ENCODE results near the gene EZH1.

The EZH1 gene

GRCh38 chr17:42687707-42688320 is 57.0 kb downstream of the EZH1 start:
- H3K9me3 ChIP-seq (ENCODE audit: control insufficient read depth, low read length) = no peaks in the 10 kb centered on the region
- no peak overlapping the region for H3K4me3 ChIP-seq (ENCODE audit: low read length)
- H3K27me3 ChIP-seq (replicated peaks; ENCODE audit: control insufficient read depth, insufficient read depth, low read length) = no peaks in the 10 kb centered on the region
- H3K9ac ChIP-seq (ENCODE audit: low read length) = no peak overlapping the region
- DNase-seq (ENCODE audit: low read depth) = no peak
- peaks cover 17% of the 10 kb centered on the region for H3K36me3 ChIP-seq (ENCODE audit: control insufficient read depth, insufficient read depth, low read length, severe bottlenecking)
- peaks cover 8% of the 10 kb centered on the region for H3K4me1 ChIP-seq (ENCODE audit: control insufficient read depth, insufficient read depth, low read length)

DNA sequence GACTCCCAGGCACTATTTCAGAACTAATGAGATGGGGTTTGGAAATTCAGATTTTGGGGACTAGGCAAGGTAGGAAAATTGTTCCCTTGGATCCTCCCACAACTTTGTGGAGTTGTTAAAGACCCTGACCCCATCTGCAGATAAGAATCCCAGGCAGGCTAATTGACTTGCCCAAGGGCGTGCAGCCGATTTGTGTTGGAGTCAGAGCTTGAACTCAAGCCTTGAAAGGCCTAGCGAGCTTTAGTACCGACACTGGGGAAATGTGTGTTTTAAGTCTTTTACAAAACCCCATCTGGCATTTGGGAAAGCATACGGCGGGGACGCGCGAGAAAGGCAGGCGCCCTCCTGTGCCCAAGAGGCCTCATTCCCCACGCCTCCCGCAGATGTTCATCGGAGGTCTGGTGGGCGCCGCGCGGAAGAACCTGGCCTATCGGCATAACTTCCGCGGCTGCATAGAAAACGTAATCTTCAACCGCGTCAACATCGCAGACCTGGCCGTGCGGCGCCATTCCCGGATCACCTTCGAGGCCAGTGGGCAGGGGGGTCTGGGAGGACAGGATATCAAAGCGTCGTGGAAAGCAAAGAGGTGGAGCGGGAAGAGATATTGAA is 58.2 kb downstream of the EZH1 start:
- Histone ChIP-seq H3K9me3 (ENCODE audit: control insufficient read depth, low read length) (no peaks in the 10 kb centered on the region), H3K36me3 (ENCODE audit: control insufficient read depth, insufficient read depth, low read length, severe bottlenecking) (peaks cover 17% of the 10 kb centered on the region), H3K27me3 (replicated peaks; ENCODE audit: control insufficient read depth, insufficient read depth, low read length) (no peaks in the 10 kb centered on the region), H3K9ac (ENCODE audit: low read length) (no peak overlapping the region), H3K4me3 (ENCODE audit: low read length) (no peak overlapping the region), H3K4me1 (ENCODE audit: control insufficient read depth, insufficient read depth, low read length) (peaks cover 14% of the 10 kb centered on the region)
- DNase-seq (ENCODE audit: low read depth) = no peak

- DNase-seq (ENCODE audit: low read depth) = no peak
- Histone ChIP-seq H3K36me3 (ENCODE audit: control insufficient read depth, insufficient read depth, low read length, severe bottlenecking) (peaks cover 17% of the 10 kb centered on the region), H3K27me3 (replicated peaks; ENCODE audit: control insufficient read depth, insufficient read depth, low read length) (no peaks in the 10 kb centered on the region), H3K4me1 (ENCODE audit: control insufficient read depth, insufficient read depth, low read length) (peaks cover 14% of the 10 kb centered on the region), H3K9ac (ENCODE audit: low read length) (no peak overlapping the region), H3K9me3 (ENCODE audit: control insufficient read depth, low read length) (no peaks in the 10 kb centered on the region), H3K4me3 (ENCODE audit: low read length) (no peak overlapping the region)
Measured at GRCh38 chr17:42685831-42686230, 59.0 kb downstream of the EZH1 start.

- no peak overlapping the region for H3K9ac ChIP-seq (ENCODE audit: low read length)
- no peak for DNase-seq (ENCODE audit: low read depth)
- no peaks in the 10 kb centered on the region for H3K9me3 ChIP-seq (ENCODE audit: control insufficient read depth, low read length)
- no peaks in the 10 kb centered on the region for H3K27me3 ChIP-seq (replicated peaks; ENCODE audit: control insufficient read depth, insufficient read depth, low read length)
- H3K4me3 ChIP-seq (ENCODE audit: low read length) = no peak overlapping the region
- H3K4me1 ChIP-seq (ENCODE audit: control insufficient read depth, insufficient read depth, low read length) = peaks cover 18% of the 10 kb centered on the region
- H3K36me3 ChIP-seq (ENCODE audit: control insufficient read depth, insufficient read depth, low read length, severe bottlenecking) = peaks cover 14% of the 10 kb centered on the region
Measured at GRCh38 chr17:42684929-42685556, 59.8 kb downstream of the EZH1 start.

GRCh38 chr17:42683407-42684034 is 61.3 kb downstream of the EZH1 start:
- peak; percentile 38 for DNase-seq (ENCODE audit: low read depth)
- no peaks in the 10 kb centered on the region for H3K27me3 ChIP-seq (replicated peaks; ENCODE audit: control insufficient read depth, insufficient read depth, low read length)

DNA sequence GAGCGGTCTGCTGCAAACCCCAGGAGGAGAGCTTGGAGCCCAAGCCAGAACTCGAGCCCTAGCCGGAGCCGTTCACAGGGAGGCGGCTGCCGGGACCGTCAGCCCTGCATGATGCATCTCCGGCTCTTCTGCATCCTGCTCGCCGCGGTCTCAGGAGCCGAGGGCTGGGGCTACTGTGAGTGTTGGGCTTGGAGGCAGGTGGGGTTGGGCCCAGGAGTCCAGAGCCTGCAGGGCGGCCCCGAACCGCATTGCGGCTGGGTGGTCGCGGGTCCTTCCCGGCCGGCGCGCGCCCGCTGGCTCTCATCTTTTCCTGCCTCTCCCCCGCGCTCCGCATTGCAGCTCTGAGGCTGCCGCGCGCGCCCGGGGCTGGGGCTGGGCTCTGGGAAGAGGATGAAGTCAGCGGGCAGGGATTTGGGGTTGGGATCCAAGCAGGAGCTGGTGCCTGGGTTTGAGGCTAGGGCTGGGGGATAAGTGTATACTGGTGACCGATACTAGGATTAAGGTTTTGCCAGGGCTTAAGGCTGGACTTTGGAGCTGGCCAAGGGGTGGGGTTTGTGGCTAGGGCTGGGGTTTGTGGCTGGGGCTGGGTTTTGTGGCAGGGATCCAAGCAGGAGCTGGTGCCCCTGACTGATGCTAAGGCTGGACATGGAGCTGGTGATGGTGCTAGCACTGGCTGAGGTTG is 62.0 kb downstream of the EZH1 start:
- H3K27me3 ChIP-seq (replicated peaks; ENCODE audit: control insufficient read depth, insufficient read depth, low read length) = no peaks in the 10 kb centered on the region
- peak; percentile 84 for DNase-seq (ENCODE audit: low read depth)

More at GRCh38 chr17:42683407-42684034, 61.3 kb downstream of the EZH1 start:
- H3K4me3 ChIP-seq (ENCODE audit: low read length) = peak overlapping the region; percentile 80
- no peaks in the 10 kb centered on the region for H3K9me3 ChIP-seq (ENCODE audit: control insufficient read depth, low read length)
- H3K4me1 ChIP-seq (ENCODE audit: control insufficient read depth, insufficient read depth, low read length) = peaks cover 29% of the 10 kb centered on the region
- peak overlapping the region; percentile 83 for H3K9ac ChIP-seq (ENCODE audit: low read length)
- peaks cover 14% of the 10 kb centered on the region for H3K36me3 ChIP-seq (ENCODE audit: control insufficient read depth, insufficient read depth, low read length, severe bottlenecking)

DNA sequence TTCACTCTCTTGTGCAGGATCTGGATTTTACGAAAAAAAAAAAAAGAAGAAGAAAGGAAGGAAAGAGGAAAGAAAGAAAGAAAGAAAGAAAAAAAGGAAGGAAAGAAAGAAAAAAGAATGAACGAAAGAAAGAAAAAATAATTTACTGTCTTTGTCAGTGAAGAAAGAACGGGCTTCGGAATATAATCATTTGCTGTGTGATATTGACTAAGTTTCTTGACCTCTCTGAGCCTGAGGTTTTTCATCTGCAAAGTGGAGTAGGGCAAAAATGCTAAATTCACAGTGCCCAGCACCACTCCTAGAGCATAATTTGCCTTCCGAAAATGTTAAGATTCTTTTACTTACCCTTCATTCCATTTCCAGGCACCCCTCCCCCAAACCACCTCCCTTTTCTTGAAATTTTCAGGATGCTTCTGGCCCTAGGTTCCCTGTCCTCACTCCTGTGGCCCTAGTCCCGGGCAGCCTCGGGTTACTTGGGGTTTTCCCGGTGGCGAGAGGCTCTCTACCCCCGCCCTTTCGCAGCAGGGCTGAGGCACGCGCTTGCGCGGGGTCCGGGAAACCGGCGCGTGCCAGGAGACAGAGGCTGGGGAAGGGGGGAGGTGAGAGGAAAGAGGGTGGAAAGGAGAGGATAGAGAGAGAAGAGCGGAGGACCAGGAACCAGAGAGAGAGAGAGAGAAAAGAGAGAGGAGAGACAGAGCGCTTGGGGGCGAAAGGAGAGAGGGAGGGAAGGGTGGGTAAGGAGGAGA is 62.7 kb downstream of the EZH1 start, which contains the start of gene CNTNAP1:
Gene CNTNAP1, plus strand, starts transcription at position 556 of the 746 bp plus-strand sequence. CDS start 299 bp downstream, outside the sequence.
- Histone ChIP-seq H3K27me3 (replicated peaks; ENCODE audit: control insufficient read depth, insufficient read depth, low read length) (no peaks in the 10 kb centered on the region), H3K9me3 (ENCODE audit: control insufficient read depth, low read length) (no peaks in the 10 kb centered on the region), H3K9ac (ENCODE audit: low read length) (peak within 1 kb of the TSS; percentile 83), H3K4me1 (ENCODE audit: control insufficient read depth, insufficient read depth, low read length) (peaks cover 38% of the 10 kb centered on the region), H3K4me3 (ENCODE audit: low read length) (peak within 1 kb of the TSS; percentile 80), H3K36me3 (ENCODE audit: control insufficient read depth, insufficient read depth, low read length, severe bottlenecking) (peaks cover 12% of the 10 kb centered on the region)
- peak; percentile 92 for DNase-seq (ENCODE audit: low read depth)

More for the DNA sequence above, 62.0 kb downstream of the EZH1 start:
- H3K4me3 ChIP-seq (ENCODE audit: low read length) = peak overlapping the region; percentile 80
- peaks cover 14% of the 10 kb centered on the region for H3K36me3 ChIP-seq (ENCODE audit: control insufficient read depth, insufficient read depth, low read length, severe bottlenecking)
- H3K4me1 ChIP-seq (ENCODE audit: control insufficient read depth, insufficient read depth, low read length) = peaks cover 31% of the 10 kb centered on the region
- H3K9me3 ChIP-seq (ENCODE audit: control insufficient read depth, low read length) = no peaks in the 10 kb centered on the region
- H3K9ac ChIP-seq (ENCODE audit: low read length) = peak overlapping the region; percentile 83

- H3K36me3 ChIP-seq (ENCODE audit: control insufficient read depth, insufficient read depth, low read length, severe bottlenecking) = peaks cover 4% of the 10 kb centered on the region
- H3K4me1 ChIP-seq (ENCODE audit: control insufficient read depth, insufficient read depth, low read length) = peaks cover 38% of the 10 kb centered on the region
- no peak for DNase-seq (ENCODE audit: low read depth)
- no peaks in the 10 kb centered on the region for H3K9me3 ChIP-seq (ENCODE audit: control insufficient read depth, low read length)
- no peaks in the 10 kb centered on the region for H3K27me3 ChIP-seq (replicated peaks; ENCODE audit: control insufficient read depth, insufficient read depth, low read length)
- peak overlapping the region; percentile 86 for H3K9ac ChIP-seq (ENCODE audit: low read length)
- H3K4me3 ChIP-seq (ENCODE audit: low read length) = peak overlapping the region; percentile 67
Measured at GRCh38 chr17:42680331-42680808, 64.5 kb downstream of the EZH1 start.

DNA sequence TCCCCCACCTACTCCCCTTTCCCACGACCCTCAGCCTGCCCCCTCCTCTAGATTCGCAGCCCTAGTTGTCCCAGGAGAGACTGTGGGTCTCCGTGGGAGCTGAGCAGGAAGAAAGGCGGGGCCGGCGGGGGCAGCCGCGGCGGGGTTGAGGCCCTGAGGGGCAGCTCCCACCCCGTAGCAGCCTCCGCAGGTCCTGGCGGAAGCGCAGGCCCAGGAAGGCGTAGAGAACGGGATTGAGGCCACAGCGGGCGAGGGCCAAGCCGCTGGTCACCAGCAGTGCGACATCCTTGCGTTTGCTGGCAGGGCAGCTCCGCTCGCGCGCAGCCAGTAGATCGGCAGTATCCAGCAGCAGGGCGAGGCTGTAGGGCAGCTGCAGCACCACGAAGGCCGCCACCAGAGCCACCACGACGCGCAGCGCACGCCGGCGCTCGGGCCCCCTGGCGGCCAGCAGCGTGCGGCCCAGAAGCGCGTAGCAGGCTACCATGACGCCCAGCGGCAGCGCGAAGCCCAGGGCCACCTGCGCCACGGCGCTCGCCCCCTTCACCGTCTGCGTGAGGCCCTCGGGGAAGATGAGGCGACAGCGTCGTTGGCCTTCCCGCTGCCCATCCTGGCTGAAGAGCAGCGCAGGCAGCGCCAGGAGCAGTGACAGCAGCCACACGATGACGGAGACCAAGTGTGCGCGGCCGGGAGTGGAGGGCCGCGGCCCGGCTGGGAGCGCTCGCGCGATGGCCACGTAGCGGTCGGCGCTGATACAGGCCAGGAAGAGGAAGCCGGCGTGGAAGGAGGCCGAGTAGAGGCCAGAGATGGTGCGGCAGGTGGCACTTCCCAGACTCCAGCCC is 65.1 kb downstream of the EZH1 start:
- H3K36me3 ChIP-seq (ENCODE audit: control insufficient read depth, insufficient read depth, low read length, severe bottlenecking) = no peaks in the 10 kb centered on the region
- H3K9me3 ChIP-seq (ENCODE audit: control insufficient read depth, low read length) = no peaks in the 10 kb centered on the region
- H3K4me1 ChIP-seq (ENCODE audit: control insufficient read depth, insufficient read depth, low read length) = peaks cover 42% of the 10 kb centered on the region
- H3K27me3 ChIP-seq (replicated peaks; ENCODE audit: control insufficient read depth, insufficient read depth, low read length) = no peaks in the 10 kb centered on the region
- peak overlapping the region; percentile 67 for H3K4me3 ChIP-seq (ENCODE audit: low read length)
- H3K9ac ChIP-seq (ENCODE audit: low read length) = peak overlapping the region; percentile 86
- DNase-seq (ENCODE audit: low read depth) = peak; percentile 90

Data from adipocyte (in vitro differentiated cells).